Astrocyte of the cerebellum (primary cell): ENCODE results near the gene MYO1H.

ENCODE experiments used
- DNase-seq: peaks from one replicate; pipeline ENCODE4 v3.0.0-alpha.2; 2011; ENCODE audit warnings: low read depth
- H3K4me3 ChIP-seq: 2 replicates; pipeline ENCODE4 v1.5.1; 2011; ENCODE audit warnings: mild to moderate bottlenecking, low read depth, low read length, moderate library complexity
- CTCF ChIP-seq: IDR thresholded peaks from 2 replicates; pipeline ENCODE4 v1.5.1; 2012; ENCODE audit warnings: low read length, low read depth, moderate library complexity, mild to moderate bottlenecking; ENCODE audit errors: missing control alignments
- in situ Hi-C: cut with HindIII; loops from 2 replicates; pipeline ENCODE4 v1.10.0; 2017; ENCODE audit warnings: low sequenced_read_pairs

MYO1H gene

GRCh38 chr12:109493090-109493489 lies 145.4 kb downstream of the MYO1H start:
- no peak for DNase-seq
- in situ Hi-C loops = no loop called here
- no peak overlapping the region for H3K4me3 ChIP-seq
- no peak for TF ChIP-seq CTCF

GRCh38 chr12:109493938-109494337 lies 146.2 kb downstream of the MYO1H start:
- H3K4me3 ChIP-seq = no peak overlapping the region
- no peak for DNase-seq
- no peak for TF ChIP-seq CTCF
- in situ Hi-C loops = no loop called here

GRCh38 chr12:109494348-109494881 lies 146.7 kb downstream of the MYO1H start:
- no peak for TF ChIP-seq CTCF
- no peak overlapping the region for H3K4me3 ChIP-seq
- DNase-seq = no peak
- in situ Hi-C loops = no loop called here

GRCh38 chr12:109495012-109495411 lies 147.3 kb downstream of the MYO1H start:
- DNase-seq = no peak
- H3K4me3 ChIP-seq = no peak overlapping the region
- no peak for TF ChIP-seq CTCF
- in situ Hi-C loops = no loop called here

GRCh38 chr12:109496306-109496705 lies 148.6 kb downstream of the MYO1H start:
- DNase-seq = no peak
- H3K4me3 ChIP-seq = no peak overlapping the region
- in situ Hi-C loops = no loop called here
- TF ChIP-seq CTCF = no peak

GRCh38 chr12:109497675-109498074 lies 150.0 kb downstream of the MYO1H start:
- DNase-seq = no peak
- in situ Hi-C loops = no loop called here
- no peak for TF ChIP-seq CTCF
- H3K4me3 ChIP-seq = no peak overlapping the region
